ENCODE results near the gene ZFP14. TPM values are rescaled to one million over a fixed set of nuclear protein-coding genes. Genes with fewer than 3 reads are reported as not detected.
A peak's percentile ranks its signal among the peaks of the same experiment; 100 is the strongest.

Gene ZFP14
- polyA plus RNA-seq, 2 of the 4 experiments (the other 2 are of a cell fraction), result 3.3 to 7.1 TPM

DNA sequence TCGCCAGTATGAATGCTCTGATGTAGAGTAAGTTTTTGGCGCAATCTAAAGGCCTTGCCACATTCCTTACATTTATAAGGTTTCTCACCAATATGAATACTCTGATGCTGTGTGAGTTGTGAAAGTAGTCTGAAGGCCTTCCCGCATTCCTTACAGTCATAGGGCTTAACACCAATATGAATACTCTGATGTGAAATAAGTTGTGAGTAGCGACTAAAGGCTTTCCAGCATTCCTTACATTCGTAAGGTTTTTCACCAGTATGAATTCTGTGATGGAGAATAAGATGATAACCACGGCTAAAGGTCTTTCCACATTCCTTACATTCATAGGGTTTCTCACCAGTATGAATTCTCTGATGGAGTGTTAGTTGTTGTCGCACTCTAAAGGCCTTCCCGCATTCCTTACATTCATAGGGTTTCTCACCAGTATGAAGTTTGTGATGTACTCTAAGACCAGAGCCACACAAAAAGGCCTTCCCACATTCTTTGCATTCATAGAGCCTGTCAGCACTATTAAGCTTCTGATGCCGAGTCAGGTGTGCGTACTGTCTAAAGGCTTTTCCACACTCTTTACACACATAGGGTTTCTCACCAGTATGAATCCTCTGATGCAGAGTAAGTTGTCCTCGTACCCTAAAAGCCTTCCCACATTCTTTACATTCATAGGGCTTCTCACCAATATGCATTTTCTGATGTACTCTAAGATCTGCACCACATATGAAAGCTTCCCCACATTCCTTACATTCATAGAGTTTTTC is 14.1 kb upstream of the ZFP14 start:
- WGBS (ENCODE audit: missing lambda C conversion rate), result 69% methylated on average over 11 of the region's 11 CpGs
- Histone ChIP-seq H3K27ac (no peak overlapping the region), H3K4me1 (no peaks in the 10 kb centered on the region), H3K4me2 (no peak overlapping the region), H3K4me3 (no peak overlapping the region), H3K9me3 (peaks cover 100% of the 10 kb centered on the region)
- TF ChIP-seq POLR2A (IDR thresholded peaks at IDR 0.05; ENCODE audit: low read length), result no peak
- TF ChIP-seq GATA3 (IDR thresholded peaks at IDR 0.05; ENCODE audit: borderline replicate concordance), result peak; percentile 49; the same call in 1 of the 2 replicates
- no peak for TF ChIP-seq PHF8 (IDR thresholded peaks at IDR 0.05; ENCODE audit: borderline replicate concordance, low read depth)
- TF ChIP-seq CHD2 (IDR thresholded peaks at IDR 0.05; ENCODE audit: low read length, partially characterized antibody), result no peak
- TF ChIP-seq, protein P1, sequence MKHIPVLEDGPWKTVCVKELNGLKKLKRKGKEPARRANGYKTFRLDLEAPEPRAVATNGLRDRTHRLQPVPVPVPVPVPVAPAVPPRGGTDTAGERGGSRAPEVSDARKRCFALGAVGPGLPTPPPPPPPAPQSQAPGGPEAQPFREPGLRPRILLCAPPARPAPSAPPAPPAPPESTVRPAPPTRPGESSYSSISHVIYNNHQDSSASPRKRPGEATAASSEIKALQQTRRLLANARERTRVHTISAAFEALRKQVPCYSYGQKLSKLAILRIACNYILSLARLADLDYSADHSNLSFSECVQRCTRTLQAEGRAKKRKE (CRISPR knock-in tag; IDR thresholded peaks at IDR 0.05; ENCODE audit: low read depth), result no peak
- no peak for TF ChIP-seq CBX8 (IDR thresholded peaks at IDR 0.05)
- TF ChIP-seq, protein P2, sequence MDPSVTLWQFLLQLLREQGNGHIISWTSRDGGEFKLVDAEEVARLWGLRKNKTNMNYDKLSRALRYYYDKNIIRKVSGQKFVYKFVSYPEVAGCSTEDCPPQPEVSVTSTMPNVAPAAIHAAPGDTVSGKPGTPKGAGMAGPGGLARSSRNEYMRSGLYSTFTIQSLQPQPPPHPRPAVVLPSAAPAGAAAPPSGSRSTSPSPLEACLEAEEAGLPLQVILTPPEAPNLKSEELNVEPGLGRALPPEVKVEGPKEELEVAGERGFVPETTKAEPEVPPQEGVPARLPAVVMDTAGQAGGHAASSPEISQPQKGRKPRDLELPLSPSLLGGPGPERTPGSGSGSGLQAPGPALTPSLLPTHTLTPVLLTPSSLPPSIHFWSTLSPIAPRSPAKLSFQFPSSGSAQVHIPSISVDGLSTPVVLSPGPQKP (IDR thresholded peaks at IDR 0.05; ENCODE audit: low read depth, low read length), result no peak
- TF ChIP-seq ZFP36 (IDR thresholded peaks at IDR 0.05; ENCODE audit: borderline replicate concordance, partially characterized antibody), result no peak
- DNase-seq (ENCODE audit: low read depth in 1 of 2, low spot score in 1 of 2) (peak in 1 of 2 experiments; percentile 37), ATAC-seq (no peak), FAIRE-seq (peak; percentile 68)
- POLR2A ChIA-PET, result no interaction called here
- CTCF ChIA-PET, result interaction anchor here (1.0 kb wide), 1 partner anchor 25 kb away, joined by 3 read pairs; no protein-coding TSS in a partner anchor

DNA sequence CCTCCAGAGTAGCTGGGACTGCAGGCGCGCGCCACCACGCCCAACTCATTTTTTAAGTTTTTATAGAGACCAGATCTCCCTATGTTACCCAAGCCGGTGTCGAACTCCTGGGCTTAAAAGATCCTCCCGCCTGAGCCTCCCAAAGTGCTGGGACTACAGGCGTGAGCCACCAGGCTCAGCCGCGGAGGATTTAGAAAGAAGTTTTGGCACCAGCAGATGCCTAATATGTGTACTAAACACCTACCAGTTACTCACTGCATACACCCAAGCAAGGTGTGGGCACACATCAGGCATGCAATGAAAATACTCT is 464 bp upstream of the ZFP14 start:
- peak overlapping the region; percentile 61 for H3K4me3 ChIP-seq
- H3K4me1 ChIP-seq, result peaks cover 5% of the 10 kb centered on the region; the same call in 2 of the 3 replicates
- ChIA-PET POLR2A (interaction anchor here (0.6 to 2.3 kb wide), 6 partner anchors 19 to 992 kb away, joined by 3 to 19 read pairs (median 8); partner anchors contain the start of genes ZNF146, ZNF260, ZNF461 and ZNF565), CTCF (interaction anchor here (1.2 to 1.4 kb wide), 2 partner anchors 63 to 110 kb away, joined by 4 read pairs; partner anchors contain the start of gene ZNF566)
- TF ChIP-seq HOXB5 (CRISPR knock-in tag; IDR thresholded peaks at IDR 0.05) (no peak), HMGXB4 (CRISPR knock-in tag; IDR thresholded peaks at IDR 0.05; ENCODE audit: borderline replicate concordance) (no peak), POLR2AphosphoS2 (conservative IDR thresholded peaks at IDR 0.05; ENCODE audit: low read length) (no peak), TP53 (CRISPR knock-in tag; IDR thresholded peaks at IDR 0.05) (no peak), RAD21 (conservative IDR thresholded peaks at IDR 0.05 in 1 of 2, IDR thresholded peaks at IDR 0.05 in 1 of 2) (no peak), ZNF302 (CRISPR knock-in tag; IDR thresholded peaks at IDR 0.05) (no peak), EHMT2 (IDR thresholded peaks at IDR 0.05; ENCODE audit: low read depth) (no peak), KDM5A (IDR thresholded peaks at IDR 0.05) (no peak), CHD2 (IDR thresholded peaks at IDR 0.05; ENCODE audit: low read length, partially characterized antibody) (no peak), RCOR1 (IDR thresholded peaks at IDR 0.05; ENCODE audit: low read depth, low read length) (no peak), POLR2A (IDR thresholded peaks at IDR 0.05; ENCODE audit: low read length) (no peak)
- TF ChIP-seq, protein P3, sequence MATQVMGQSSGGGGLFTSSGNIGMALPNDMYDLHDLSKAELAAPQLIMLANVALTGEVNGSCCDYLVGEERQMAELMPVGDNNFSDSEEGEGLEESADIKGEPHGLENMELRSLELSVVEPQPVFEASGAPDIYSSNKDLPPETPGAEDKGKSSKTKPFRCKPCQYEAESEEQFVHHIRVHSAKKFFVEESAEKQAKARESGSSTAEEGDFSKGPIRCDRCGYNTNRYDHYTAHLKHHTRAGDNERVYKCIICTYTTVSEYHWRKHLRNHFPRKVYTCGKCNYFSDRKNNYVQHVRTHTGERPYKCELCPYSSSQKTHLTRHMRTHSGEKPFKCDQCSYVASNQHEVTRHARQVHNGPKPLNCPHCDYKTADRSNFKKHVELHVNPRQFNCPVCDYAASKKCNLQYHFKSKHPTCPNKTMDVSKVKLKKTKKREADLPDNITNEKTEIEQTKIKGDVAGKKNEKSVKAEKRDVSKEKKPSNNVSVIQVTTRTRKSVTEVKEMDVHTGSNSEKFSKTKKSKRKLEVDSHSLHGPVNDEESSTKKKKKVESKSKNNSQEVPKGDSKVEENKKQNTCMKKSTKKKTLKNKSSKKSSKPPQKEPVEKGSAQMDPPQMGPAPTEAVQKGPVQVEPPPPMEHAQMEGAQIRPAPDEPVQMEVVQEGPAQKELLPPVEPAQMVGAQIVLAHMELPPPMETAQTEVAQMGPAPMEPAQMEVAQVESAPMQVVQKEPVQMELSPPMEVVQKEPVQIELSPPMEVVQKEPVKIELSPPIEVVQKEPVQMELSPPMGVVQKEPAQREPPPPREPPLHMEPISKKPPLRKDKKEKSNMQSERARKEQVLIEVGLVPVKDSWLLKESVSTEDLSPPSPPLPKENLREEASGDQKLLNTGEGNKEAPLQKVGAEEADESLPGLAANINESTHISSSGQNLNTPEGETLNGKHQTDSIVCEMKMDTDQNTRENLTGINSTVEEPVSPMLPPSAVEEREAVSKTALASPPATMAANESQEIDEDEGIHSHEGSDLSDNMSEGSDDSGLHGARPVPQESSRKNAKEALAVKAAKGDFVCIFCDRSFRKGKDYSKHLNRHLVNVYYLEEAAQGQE (IDR thresholded peaks at IDR 0.05), result no peak
- TF ChIP-seq, protein P1 (CRISPR knock-in tag; IDR thresholded peaks at IDR 0.05; ENCODE audit: low read depth), result no peak
- FAIRE-seq (no peak), ATAC-seq (no peak), DNase-seq (ENCODE audit: low read depth in 1 of 2, low spot score in 1 of 2) (no peak)
- peak overlapping the region; percentile 94 for H3K4me2 ChIP-seq
- WGBS (ENCODE audit: missing lambda C conversion rate), result 81% methylated on average over 10 of the region's 10 CpGs
- peak overlapping the region; percentile 73 to 85 for H3K27ac ChIP-seq
- peaks cover 80% of the 10 kb centered on the region for H3K9me3 ChIP-seq

Measured in A549 (cell line).